Esophagus muscularis mucosa (tissue), 3 donors: ENCODE measurements around the gene AUTS2.

ENCODE experiments used
- CTCF ChIP-seq, 3 experiments: fragments of 200-600 bp in 2 of 3; fragments of 450-650 bp in 1 of 3; sonication (generic) in 2 of 3; IDR thresholded peaks; one replicate each; pipeline ENCODE4 v1.5.1; 2017 to 2019; ENCODE audit warnings: antibody characterized with exemption in 3 of 3, mild to moderate bottlenecking in 2 of 3, moderate library complexity in 1 of 3
- POLR2AphosphoS5 ChIP-seq, 2 donors: sonication (generic); formaldehyde crosslinking; IDR thresholded peaks; one replicate each; pipeline ENCODE4 v1.6.1; 2017; ENCODE audit warnings: antibody characterized with exemption in 2 of 2

- TF ChIP-seq CTCF (IDR thresholded peaks at IDR 0.05) (no peak), POLR2AphosphoS5 (IDR thresholded peaks at IDR 0.05) (no peak)
Observed at GRCh38 chr7:70053989-70054388, 455.7 kb downstream of the AUTS2 start.
